ENCODE data around the gene ERBB2.

ERBB2 gene

GRCh38 chr17:39767147-39767546 is 67.3 kb downstream of the ERBB2 start:
- DNase-seq = no peak

GRCh38 chr17:39769974-39770587 is 70.2 kb downstream of the ERBB2 start:
- DNase-seq = no peak

- DNase-seq = no peak
These were observed 72.6 kb downstream of the ERBB2 start for GRCh38 chr17:39772415-39772814.

- no peak for DNase-seq
These were observed 73.4 kb downstream of the ERBB2 start for GRCh38 chr17:39772987-39773934.

- no peak for DNase-seq
These were observed 74.2 kb downstream of the ERBB2 start for GRCh38 chr17:39774047-39774446.

GRCh38 chr17:39775031-39775430 is 75.2 kb downstream of the ERBB2 start:
- DNase-seq = no peak

- no peak for DNase-seq
These were observed 76.4 kb downstream of the ERBB2 start for GRCh38 chr17:39776252-39776651.

GRCh38 chr17:39777534-39778365 is 77.9 kb downstream of the ERBB2 start:
- DNase-seq = no peak

All from NCI-H524 (cell line).